ENCODE results near the gene OR4M2. TPM values are rescaled to one million over a fixed set of nuclear protein-coding genes. Genes with fewer than 3 reads are reported as not detected.
"Not testable (repeated sequence)": the region's sequence is repeated elsewhere in the genome, so short reads cannot be mapped to it uniquely, and the experiment has no call there.

OR4M2 gene
- not detected for total RNA-seq

- DNase-seq (ENCODE audit: low read depth in 2 of 3, low spot score in 2 of 3) = not testable (repeated sequence)
Measured at GRCh38 chr15:22080227-22080626, at the start of gene OR4M2. Gene OR4M2 (plus strand): TSS chr15:22080527. CDS start chr15:22080625, 98 bp downstream.

DNA sequence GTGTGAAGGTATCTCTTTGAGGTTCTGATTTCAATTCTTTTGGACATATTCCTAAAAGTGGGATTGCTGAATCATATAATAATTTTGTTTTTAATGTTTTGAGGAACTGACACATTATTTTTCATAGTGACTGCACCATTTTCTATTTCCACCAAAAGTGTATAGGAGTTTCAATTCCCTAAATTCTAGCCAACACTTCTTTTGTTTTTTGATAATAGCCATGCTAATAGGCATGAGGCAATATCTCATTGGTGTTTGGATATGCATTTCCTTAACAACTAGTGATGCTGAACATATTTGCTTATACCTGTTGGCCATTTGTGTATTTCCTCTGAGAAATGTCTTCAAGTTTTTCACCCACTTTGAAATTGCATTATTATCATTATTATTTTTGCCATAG lies 11.1 kb upstream of the OR4M2 start:
- DNase-seq (ENCODE audit: low read depth in 2 of 3, low spot score in 2 of 3) = not testable (repeated sequence)

- DNase-seq (ENCODE audit: low read depth in 2 of 3, low spot score in 2 of 3) = not testable (repeated sequence)
Measured at GRCh38 chr15:22081386-22081785, 1.1 kb downstream of the OR4M2 start.

GRCh38 chr15:22098616-22099253 lies 18.4 kb downstream of the OR4M2 start:
- DNase-seq (ENCODE audit: low read depth in 2 of 3, low spot score in 2 of 3) = not testable (repeated sequence)

GRCh38 chr15:22099289-22099891 lies 19.1 kb downstream of the OR4M2 start:
- DNase-seq (ENCODE audit: low read depth in 2 of 3, low spot score in 2 of 3) = not testable (repeated sequence)

DNA sequence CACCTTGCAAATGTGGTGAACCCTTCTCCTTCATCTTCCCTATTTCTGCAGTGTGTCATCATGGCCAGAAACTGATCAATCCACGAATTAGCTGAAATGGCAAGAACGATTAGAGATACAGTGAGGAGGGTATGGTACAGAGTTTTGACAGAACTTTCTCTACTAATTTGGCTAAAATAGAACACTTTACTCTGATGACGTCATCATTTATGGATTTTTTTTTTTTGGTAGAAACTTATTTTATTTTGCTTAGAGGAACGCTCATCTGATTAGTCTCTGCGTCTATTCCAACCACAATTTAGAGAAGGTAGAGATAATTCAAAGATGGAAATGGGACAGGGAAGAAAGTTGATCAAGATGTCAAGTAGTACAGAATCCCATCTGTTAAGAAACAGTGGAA lies 41.7 kb downstream of the OR4M2 start:
- DNase-seq (ENCODE audit: low read depth in 2 of 3, low spot score in 2 of 3) = not testable (repeated sequence)

Other genes starting within 250 kb of the OR4M2 start
- not detected for gene POTEB, start 202.8 kb upstream of the OR4M2 start, total RNA-seq

Measured in hematopoietic multipotent progenitor cell (in vitro differentiated cells).